ENCODE data around the gene CFAP410. TPM values are rescaled to one million over a fixed set of nuclear protein-coding genes. Genes with fewer than 3 reads are reported as not detected.

CFAP410 gene
- total RNA-seq, 4 donors from 2014 or later: 10.6 to 23.0 (median 20.0) TPM

GRCh38 chr21:44329971-44330681 lies 9.1 kb downstream of the CFAP410 start:
- Histone ChIP-seq H3K9me3 (no peaks in the 10 kb centered on the region), H3K27me3 (no peaks in the 10 kb centered on the region), H3K27ac (no peak overlapping the region), H3K4me3 (no peak overlapping the region), H3K4me1 (no peaks in the 10 kb centered on the region), H3K36me3 (no peaks in the 10 kb centered on the region)
- TF ChIP-seq POLR2A (IDR thresholded peaks at IDR 0.05): no peak
- TF ChIP-seq CTCF (IDR thresholded peaks at IDR 0.05 in 4 of 5, conservative IDR thresholded peaks at IDR 0.05 in 1 of 5): no peak
- ATAC-seq (no peak), DNase-seq (no peak)
- in situ Hi-C loops (cut with MboI; ENCODE audit: low sequenced_read_pairs in 4 of 4) (loop anchor here in 1 of 4 donors (25.0 kb wide), 1 partner anchor 457 kb away; no protein-coding TSS in a partner anchor), intact Hi-C loops (cut with DNase I; ENCODE audit: low total_unique reads) (loop anchor here (10.0 kb wide), 2 partner anchors 805 to 1995 kb away; partner anchors contain the start of genes C21orf58 and PCNT)

- no peak overlapping the region for H3K4me3 ChIP-seq
- no peak overlapping the region for H3K27ac ChIP-seq
- H3K27me3 ChIP-seq: no peaks in the 10 kb centered on the region
- TF ChIP-seq POLR2A (IDR thresholded peaks at IDR 0.05): no peak
- no peak for TF ChIP-seq CTCF (IDR thresholded peaks at IDR 0.05 in 4 of 5, conservative IDR thresholded peaks at IDR 0.05 in 1 of 5)
- intact Hi-C loops (cut with DNase I; ENCODE audit: low total_unique reads) (no loop called here), in situ Hi-C loops (cut with MboI; ENCODE audit: low sequenced_read_pairs in 4 of 4) (loop anchor here in 1 of 4 donors (25.0 kb wide), 1 partner anchor 458 kb away; no protein-coding TSS in a partner anchor)
- no peaks in the 10 kb centered on the region for H3K9me3 ChIP-seq
- DNase-seq (no peak), ATAC-seq (no peak)
- H3K4me1 ChIP-seq: no peaks in the 10 kb centered on the region
- H3K36me3 ChIP-seq: no peaks in the 10 kb centered on the region
Measured at GRCh38 chr21:44329086-44329889, 9.9 kb downstream of the CFAP410 start.

GRCh38 chr21:44328242-44328895 lies 10.8 kb downstream of the CFAP410 start:
- intact Hi-C loops (cut with DNase I; ENCODE audit: low total_unique reads): no loop called here
- Histone ChIP-seq H3K27me3 (no peaks in the 10 kb centered on the region), H3K4me1 (no peaks in the 10 kb centered on the region), H3K9me3 (no peaks in the 10 kb centered on the region), H3K36me3 (no peaks in the 10 kb centered on the region), H3K4me3 (no peak overlapping the region), H3K27ac (no peak overlapping the region)
- in situ Hi-C loops (cut with MboI; ENCODE audit: low sequenced_read_pairs in 4 of 4): loop anchor here in 1 of 4 donors (25.0 kb wide), 1 partner anchor 459 kb away; no protein-coding TSS in a partner anchor
- no peak for ATAC-seq
- TF ChIP-seq POLR2A (IDR thresholded peaks at IDR 0.05) (no peak), CTCF (IDR thresholded peaks at IDR 0.05 in 4 of 5, conservative IDR thresholded peaks at IDR 0.05 in 1 of 5) (no peak)
- DNase-seq: no peak

- Histone ChIP-seq H3K27me3 (no peaks in the 10 kb centered on the region), H3K36me3 (no peaks in the 10 kb centered on the region), H3K9me3 (no peaks in the 10 kb centered on the region), H3K4me3 (no peak overlapping the region), H3K4me1 (no peaks in the 10 kb centered on the region), H3K27ac (no peak overlapping the region)
- in situ Hi-C loops (cut with MboI; ENCODE audit: low sequenced_read_pairs in 4 of 4): loop anchor here in 1 of 4 donors (25.0 kb wide), 1 partner anchor 460 kb away; no protein-coding TSS in a partner anchor
- DNase-seq (no peak), ATAC-seq (no peak)
- intact Hi-C loops (cut with DNase I; ENCODE audit: low total_unique reads): no loop called here
- TF ChIP-seq POLR2A (IDR thresholded peaks at IDR 0.05): no peak
- TF ChIP-seq CTCF (IDR thresholded peaks at IDR 0.05 in 4 of 5, conservative IDR thresholded peaks at IDR 0.05 in 1 of 5): no peak
Measured at GRCh38 chr21:44327603-44327974, 11.6 kb downstream of the CFAP410 start.
